BE2C (cell line): ENCODE data around the gene MESP2.

ENCODE experiments used
- DNase-seq: peaks from one replicate; pipeline ENCODE4 v3.0.0-alpha.2; 2020
- H3K27me3 ChIP-seq: fragments of 250-450 bp; sonication (Bioruptor Pico); 2 replicates; pipeline ENCODE4 v1.5.1; 2020; ENCODE audit warnings: mild to moderate bottlenecking
- H3K36me3 ChIP-seq: fragments of 250-450 bp; sonication (Bioruptor Pico); 2 replicates; pipeline ENCODE4 v1.5.1; 2020; ENCODE audit warnings: mild to moderate bottlenecking
- H3K4me1 ChIP-seq: fragments of 250-450 bp; sonication (Bioruptor Pico); 2 replicates; pipeline ENCODE4 v1.5.1; 2020
- H3K4me3 ChIP-seq: 2 replicates; pipeline ENCODE4 v1.5.1; 2011; ENCODE audit warnings: low read depth, low read length
- H3K9me3 ChIP-seq: fragments of 250-450 bp; sonication (Bioruptor Pico); 2 replicates; pipeline ENCODE4 v1.5.1; 2020
- TF ChIP-seq, protein P1 (sequence below): IDR thresholded peaks from 2 replicates; pipeline ENCODE4 v1.5.1; 2012; ENCODE audit warnings: mild to moderate bottlenecking, low read depth, low read length

MESP2 gene

DNA sequence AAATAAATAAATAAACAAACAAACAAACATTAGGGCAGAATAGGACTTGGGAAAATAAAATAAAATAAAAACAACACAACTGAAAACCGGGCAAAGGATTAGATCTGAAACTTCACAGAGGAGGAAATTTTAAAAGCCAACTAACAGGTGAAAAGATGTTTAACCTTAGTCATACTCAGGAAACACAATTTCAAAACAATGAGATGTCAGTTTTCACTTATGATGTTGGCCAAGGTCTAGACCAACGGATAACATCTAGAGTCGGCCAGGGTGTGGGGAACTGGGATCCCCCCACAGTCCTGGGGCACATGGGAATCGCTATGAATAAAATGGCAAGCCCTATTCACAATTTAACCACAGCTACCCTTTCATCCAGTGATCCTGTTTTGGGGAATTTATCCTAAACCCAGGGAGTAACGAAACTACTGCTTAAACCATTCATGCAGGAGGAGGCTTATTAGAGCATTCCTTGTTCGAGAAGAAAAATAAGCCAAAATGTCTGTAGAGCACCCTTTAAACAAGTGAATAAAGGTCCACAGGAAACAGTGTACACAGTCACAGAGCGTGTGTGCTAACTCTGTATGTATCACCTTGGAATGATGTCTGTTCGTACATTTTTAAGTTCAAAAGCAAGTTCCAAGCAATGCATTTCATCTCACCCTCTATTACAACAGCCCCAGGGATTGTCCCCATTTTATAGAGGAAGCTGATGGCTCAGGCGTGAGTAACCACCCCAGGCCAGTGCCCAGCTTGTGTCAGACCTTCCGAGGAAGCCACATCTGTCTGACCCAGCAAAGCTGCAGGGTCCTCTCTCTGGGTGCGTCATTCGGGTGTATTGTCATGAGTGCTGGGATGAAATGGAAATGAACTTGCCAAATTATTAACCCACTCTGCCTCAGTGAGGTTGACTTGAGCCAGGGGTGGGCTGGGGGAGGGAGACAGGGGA lies 44.8 kb downstream of the MESP2 start:
- H3K36me3 ChIP-seq, result no peaks in the 10 kb centered on the region
- no peaks in the 10 kb centered on the region for H3K4me1 ChIP-seq
- no peak for DNase-seq
- TF ChIP-seq, protein P1, sequence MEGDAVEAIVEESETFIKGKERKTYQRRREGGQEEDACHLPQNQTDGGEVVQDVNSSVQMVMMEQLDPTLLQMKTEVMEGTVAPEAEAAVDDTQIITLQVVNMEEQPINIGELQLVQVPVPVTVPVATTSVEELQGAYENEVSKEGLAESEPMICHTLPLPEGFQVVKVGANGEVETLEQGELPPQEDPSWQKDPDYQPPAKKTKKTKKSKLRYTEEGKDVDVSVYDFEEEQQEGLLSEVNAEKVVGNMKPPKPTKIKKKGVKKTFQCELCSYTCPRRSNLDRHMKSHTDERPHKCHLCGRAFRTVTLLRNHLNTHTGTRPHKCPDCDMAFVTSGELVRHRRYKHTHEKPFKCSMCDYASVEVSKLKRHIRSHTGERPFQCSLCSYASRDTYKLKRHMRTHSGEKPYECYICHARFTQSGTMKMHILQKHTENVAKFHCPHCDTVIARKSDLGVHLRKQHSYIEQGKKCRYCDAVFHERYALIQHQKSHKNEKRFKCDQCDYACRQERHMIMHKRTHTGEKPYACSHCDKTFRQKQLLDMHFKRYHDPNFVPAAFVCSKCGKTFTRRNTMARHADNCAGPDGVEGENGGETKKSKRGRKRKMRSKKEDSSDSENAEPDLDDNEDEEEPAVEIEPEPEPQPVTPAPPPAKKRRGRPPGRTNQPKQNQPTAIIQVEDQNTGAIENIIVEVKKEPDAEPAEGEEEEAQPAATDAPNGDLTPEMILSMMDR, result no peak
- H3K4me3 ChIP-seq, result no peak overlapping the region
- no peaks in the 10 kb centered on the region for H3K9me3 ChIP-seq
- H3K27me3 ChIP-seq, result no peaks in the 10 kb centered on the region; the same call in 1 of the 2 replicates

DNA sequence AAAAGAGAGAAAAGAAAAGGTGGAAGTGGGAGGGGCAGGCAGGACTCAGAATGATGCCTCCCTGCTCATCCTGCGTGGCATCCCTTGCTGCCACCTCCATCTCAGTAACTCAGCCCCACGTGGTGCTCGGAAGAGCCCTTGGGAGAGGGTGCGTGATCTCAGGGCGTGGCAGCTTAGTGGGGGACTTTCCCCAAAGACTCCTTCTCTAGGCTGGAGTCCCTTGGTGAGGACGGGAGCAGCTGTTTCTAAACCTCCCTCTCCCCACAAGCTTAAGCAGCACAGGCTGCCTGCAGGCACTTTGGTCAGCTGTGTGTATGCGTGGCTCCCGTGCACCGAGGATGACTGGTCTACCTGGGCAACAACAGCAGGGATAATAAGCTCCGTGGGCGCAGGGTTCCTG lies 45.9 kb downstream of the MESP2 start:
- no peak for DNase-seq
- TF ChIP-seq, protein P1, result no peak
- Histone ChIP-seq H3K27me3 (no peaks in the 10 kb centered on the region; the same call in 1 of the 2 replicates), H3K36me3 (no peaks in the 10 kb centered on the region), H3K9me3 (no peaks in the 10 kb centered on the region), H3K4me1 (no peaks in the 10 kb centered on the region), H3K4me3 (no peak overlapping the region)

DNA sequence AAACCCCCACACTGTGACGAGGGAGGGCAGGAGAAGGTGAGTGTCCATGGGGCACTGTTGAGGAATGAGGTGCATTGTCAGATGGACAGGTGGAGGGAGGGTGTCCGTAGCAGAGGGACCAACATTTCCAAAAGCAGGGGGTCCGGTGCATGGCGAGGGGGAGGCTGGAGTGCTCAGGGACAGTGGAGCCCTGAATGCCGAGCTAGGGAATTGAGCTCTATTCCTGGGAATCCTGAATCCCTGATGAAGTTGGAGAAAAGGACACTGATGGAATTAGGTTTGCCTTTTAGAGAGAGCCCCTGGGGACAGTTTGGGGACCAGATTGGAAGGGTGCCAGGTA lies 46.4 kb downstream of the MESP2 start:
- no peak for DNase-seq
- H3K4me3 ChIP-seq, result no peak overlapping the region
- H3K36me3 ChIP-seq, result no peaks in the 10 kb centered on the region
- H3K27me3 ChIP-seq, result no peaks in the 10 kb centered on the region; the same call in 1 of the 2 replicates
- TF ChIP-seq, protein P1, result no peak
- no peaks in the 10 kb centered on the region for H3K9me3 ChIP-seq
- H3K4me1 ChIP-seq, result no peaks in the 10 kb centered on the region

DNA sequence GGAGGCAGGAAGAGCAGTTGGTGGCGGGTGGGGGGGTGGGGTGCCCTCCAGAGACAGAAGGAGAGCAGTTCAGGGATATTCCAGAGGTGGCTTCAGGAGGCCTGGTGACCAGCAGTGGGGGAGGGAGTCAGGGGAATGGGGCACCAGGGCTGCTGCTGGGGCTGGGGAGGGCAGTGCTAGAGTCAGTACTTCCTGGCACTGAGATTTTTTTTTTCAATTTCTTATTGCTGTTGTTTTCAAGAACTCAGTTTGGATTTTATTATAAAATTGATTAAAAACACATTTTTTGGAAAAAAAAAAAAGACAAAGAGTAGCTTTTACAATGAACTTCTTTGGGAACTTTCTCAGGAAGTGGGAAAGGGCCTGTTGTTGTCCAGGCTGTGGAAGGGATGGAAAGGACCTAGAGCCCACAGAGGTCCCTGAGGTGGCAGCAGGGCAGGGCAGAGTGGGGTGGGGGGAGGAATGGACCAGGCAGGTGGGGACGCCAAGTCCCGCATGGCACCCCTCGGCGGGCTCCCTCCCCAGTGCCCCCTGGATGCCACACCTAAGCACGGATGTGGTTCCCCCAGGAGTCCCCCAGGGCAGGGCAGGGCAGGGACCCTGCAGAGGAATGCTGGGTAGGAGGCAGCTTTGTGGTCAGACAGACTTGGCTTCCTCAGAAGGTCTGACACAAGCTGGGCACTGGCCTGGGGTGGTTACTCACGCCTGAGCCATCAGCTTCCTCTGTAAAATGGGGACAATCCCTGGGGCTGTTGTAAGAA lies 47.0 kb downstream of the MESP2 start:
- TF ChIP-seq, protein P1, result no peak
- DNase-seq, result no peak
- Histone ChIP-seq H3K9me3 (no peaks in the 10 kb centered on the region), H3K4me3 (no peak overlapping the region), H3K4me1 (no peaks in the 10 kb centered on the region), H3K27me3 (no peaks in the 10 kb centered on the region; the same call in 1 of the 2 replicates), H3K36me3 (no peaks in the 10 kb centered on the region)

DNA sequence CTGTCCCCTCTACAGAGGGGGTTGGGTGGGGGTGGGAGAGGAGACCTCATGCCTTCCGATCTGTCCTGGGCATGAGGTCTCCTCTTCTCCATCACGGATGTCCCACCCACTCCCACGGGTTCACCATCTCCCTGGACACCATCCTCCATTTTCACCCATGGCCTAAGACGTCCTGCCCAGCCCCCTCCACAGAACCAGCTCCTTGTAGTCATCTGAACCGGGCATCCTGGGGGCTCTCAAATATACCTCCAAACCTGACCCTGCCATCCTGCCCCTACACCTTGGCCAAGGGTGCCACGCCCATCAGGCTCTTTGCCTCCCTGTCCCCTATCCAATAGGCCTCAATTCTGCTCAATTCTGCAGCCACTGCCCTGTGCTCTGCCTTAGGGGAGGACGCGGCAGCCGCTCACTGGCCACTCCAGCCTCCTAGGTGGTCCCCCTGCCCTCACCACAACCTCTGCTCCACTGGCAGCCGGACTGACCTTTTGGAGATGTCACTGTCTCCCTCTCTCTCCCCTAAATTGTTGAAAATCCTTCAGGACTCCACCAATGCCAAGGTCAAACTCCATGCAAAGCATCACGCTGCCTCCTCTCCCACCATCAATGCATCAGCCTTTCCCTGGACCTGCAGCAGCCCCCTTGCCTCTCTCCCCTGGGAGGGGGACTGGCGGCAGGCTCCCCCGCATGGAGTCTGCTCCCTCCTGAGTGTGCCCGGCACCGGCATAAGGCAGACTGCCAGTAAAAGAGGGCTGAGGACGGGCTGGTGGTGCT lies 47.9 kb downstream of the MESP2 start:
- Histone ChIP-seq H3K4me1 (no peaks in the 10 kb centered on the region), H3K4me3 (no peak overlapping the region), H3K36me3 (no peaks in the 10 kb centered on the region)

More for the DNA sequence above, 47.9 kb downstream of the MESP2 start:
- Histone ChIP-seq H3K9me3 (no peaks in the 10 kb centered on the region), H3K27me3 (no peaks in the 10 kb centered on the region; the same call in 1 of the 2 replicates)
- TF ChIP-seq, protein P1, result no peak
- no peak for DNase-seq
